ENCODE results near the gene BMP7.

The BMP7 gene

GRCh38 chr20:57187068-57187634 lies 79.3 kb downstream of the BMP7 start:
- DNase-seq, result no peak

GRCh38 chr20:57186192-57186591 lies 80.2 kb downstream of the BMP7 start:
- no peak for DNase-seq

GRCh38 chr20:57185188-57185743 lies 81.2 kb downstream of the BMP7 start:
- no peak for DNase-seq

- DNase-seq, result no peak
These were observed 82.9 kb downstream of the BMP7 start for GRCh38 chr20:57183457-57184009.

GRCh38 chr20:57181639-57182038 lies 84.8 kb downstream of the BMP7 start:
- DNase-seq, result no peak

- no peak for DNase-seq
These were observed 85.5 kb downstream of the BMP7 start for GRCh38 chr20:57180954-57181353.

GRCh38 chr20:57180387-57180786 lies 86.1 kb downstream of the BMP7 start:
- DNase-seq, result no peak

- no peak for DNase-seq
These were observed 87.2 kb downstream of the BMP7 start for GRCh38 chr20:57179265-57179664.

- no peak for DNase-seq
These were observed 87.8 kb downstream of the BMP7 start for GRCh38 chr20:57178582-57179111.

GRCh38 chr20:57177636-57178280 lies 88.7 kb downstream of the BMP7 start:
- no peak for DNase-seq

- no peak for DNase-seq
These were observed 89.6 kb downstream of the BMP7 start for GRCh38 chr20:57176842-57177241.

GRCh38 chr20:57175397-57176010 lies 90.9 kb downstream of the BMP7 start:
- DNase-seq, result no peak

GRCh38 chr20:57174737-57175136 lies 91.7 kb downstream of the BMP7 start:
- no peak for DNase-seq

GRCh38 chr20:57173986-57174385 lies 92.5 kb downstream of the BMP7 start:
- no peak for DNase-seq

- no peak for DNase-seq
These were observed 93.4 kb downstream of the BMP7 start for GRCh38 chr20:57173041-57173440.

GRCh38 chr20:57170343-57170742 lies 96.1 kb downstream of the BMP7 start:
- no peak for DNase-seq

GRCh38 chr20:57169162-57169561 lies 97.3 kb downstream of the BMP7 start:
- DNase-seq, result no peak

- DNase-seq, result no peak
These were observed 98.3 kb downstream of the BMP7 start for GRCh38 chr20:57167971-57168701.

- DNase-seq, result no peak
These were observed 99.2 kb downstream of the BMP7 start for GRCh38 chr20:57167292-57167655.

GRCh38 chr20:57166568-57167291 lies 99.7 kb downstream of the BMP7 start:
- no peak for DNase-seq

GRCh38 chr20:57165427-57166004 lies 100.9 kb downstream of the BMP7 start:
- no peak for DNase-seq

GRCh38 chr20:57164872-57165271 lies 101.6 kb downstream of the BMP7 start:
- DNase-seq, result no peak

Measured in stimulated activated CD4-positive, alpha-beta T cell treated with anti-CD3 and anti-CD28 coated beads, Interleukin-12 subunit alpha, Interleukin-12 subunit beta, amount 100 ng/mL, for 4 hours (primary cell).